ENCODE measurements around the gene PARP15.
A peak's percentile ranks its signal among the peaks of the same experiment; 100 is the strongest.

Gene PARP15

DNA sequence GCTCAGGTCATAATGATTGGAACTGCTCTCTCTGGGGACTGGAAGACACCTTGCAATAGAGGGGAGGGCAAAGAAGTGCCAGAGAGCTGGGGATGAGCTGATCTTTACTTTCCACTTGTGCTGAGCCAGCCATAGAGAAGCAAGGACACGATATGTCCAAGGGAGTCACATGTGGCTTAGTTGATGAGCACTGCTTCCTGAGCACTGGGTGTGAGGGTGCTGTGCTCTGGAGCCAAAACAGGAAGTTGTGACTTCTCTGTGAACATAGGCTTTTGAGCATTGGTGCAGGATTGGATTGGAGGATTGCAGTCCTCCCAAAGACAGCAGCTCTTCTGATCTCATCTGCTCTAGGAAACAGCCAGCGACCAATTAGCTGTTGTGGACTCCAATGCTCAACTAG is 109.8 kb downstream of the PARP15 start:
- H3K4me2 ChIP-seq (ENCODE audit: low read length) = no peak overlapping the region
- H3K4ac ChIP-seq (ENCODE audit: low read depth, low read length) = no peak overlapping the region
- H2BK12ac ChIP-seq (ENCODE audit: low read length) = peak overlapping the region; percentile 54
- DNase-seq = no peak
- H2AFZ ChIP-seq (ENCODE audit: insufficient read depth, low read length, poor library complexity) = no peak overlapping the region
- peaks cover 8 to 15% of the 10 kb centered on the region in 2 experiments for H3K4me1 ChIP-seq (ENCODE audit: control insufficient read depth in 1 of 2, insufficient read depth in 2 of 2, low read length in 2 of 2)
- H3K36me3 ChIP-seq (ENCODE audit: control insufficient read depth in 1 of 2, insufficient read depth in 2 of 2, low read length in 2 of 2) = peaks cover 0 to 3% of the 10 kb centered on the region in 2 experiments
- H2AK5ac ChIP-seq (ENCODE audit: low read length) = no peak overlapping the region
- no CpG with 5 or more reads among the region's 2 CpGs for WGBS (ENCODE audit: extremely low coverage, insufficient coverage, insufficient read length)
- no peaks in the 10 kb centered on the region for H3K9me3 ChIP-seq (ENCODE audit: insufficient read depth, low read depth, low read length)
- no peak overlapping the region for H3K4me3 ChIP-seq (ENCODE audit: low read depth, low read length)
- H3K27me3 ChIP-seq (ENCODE audit: insufficient read depth, low read length) = no peaks in the 10 kb centered on the region
- no peaks in the 10 kb centered on the region for H3K79me1 ChIP-seq (ENCODE audit: low read length)
- H3K9ac ChIP-seq (ENCODE audit: low read length) = no peak overlapping the region
- no peak overlapping the region for H3K27ac ChIP-seq (ENCODE audit: low read depth, low read length)
- no peak overlapping the region for H2BK120ac ChIP-seq (ENCODE audit: insufficient read depth, low read length, poor library complexity)
- H3K23ac ChIP-seq (ENCODE audit: low read length) = no peak overlapping the region
- H3K18ac ChIP-seq (ENCODE audit: low read length) = no peak overlapping the region
- H4K12ac ChIP-seq (ENCODE audit: low read depth, low read length) = no peak overlapping the region
- no peaks in the 10 kb centered on the region for H3K79me2 ChIP-seq (ENCODE audit: control insufficient read depth, insufficient read depth, low read length, poor library complexity)
- no peak overlapping the region for H4K8ac ChIP-seq (ENCODE audit: low read depth, low read length)
- H2BK5ac ChIP-seq (ENCODE audit: low read depth, low read length, poor library complexity) = no peak overlapping the region
- no peak overlapping the region for H3K14ac ChIP-seq (ENCODE audit: low read length)
- H4K91ac ChIP-seq (ENCODE audit: low read depth, low read length) = no peak overlapping the region
